ENCODE results near the gene WDR35.
A peak's percentile ranks its signal among the peaks of the same experiment; 100 is the strongest.

Gene WDR35

DNA sequence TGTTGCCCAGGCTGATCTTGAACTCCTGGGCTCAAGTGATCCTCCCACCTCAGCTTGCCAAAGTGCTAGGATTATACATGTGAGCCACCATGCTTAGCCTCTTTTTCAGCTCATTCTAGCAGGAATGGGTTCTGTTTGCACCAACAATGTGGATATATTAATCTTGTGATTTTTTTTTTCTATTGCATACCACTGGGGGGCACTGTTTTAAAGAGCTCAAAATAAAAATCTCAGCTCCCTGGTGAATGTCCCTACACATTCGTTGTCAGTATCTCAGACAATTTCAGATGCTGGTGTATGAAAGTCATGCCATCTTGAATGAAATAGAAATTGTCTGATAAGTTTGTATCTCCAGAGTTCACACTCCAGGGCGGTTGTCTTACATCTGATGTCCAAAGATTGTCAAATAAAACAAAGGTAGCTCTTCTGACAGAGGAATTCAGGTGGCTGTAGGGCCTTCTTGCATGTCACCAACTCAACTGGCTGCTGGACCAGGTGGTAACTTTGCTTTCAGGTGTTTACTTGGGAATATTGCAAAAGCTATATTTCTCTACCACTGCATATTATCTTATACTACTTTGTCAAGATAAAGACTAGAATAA is 25.7 kb upstream of the WDR35 start:
- Histone ChIP-seq H3K4me1 (ENCODE audit: low read length) (no peaks in the 10 kb centered on the region), H3K27me3 (replicated peaks; ENCODE audit: insufficient read depth, low read length) (peaks cover 30% of the 10 kb centered on the region), H3K27ac (ENCODE audit: low read length) (no peak overlapping the region), H3F3A (ENCODE audit: insufficient read depth, low read length) (no peaks in the 10 kb centered on the region), H3K79me2 (ENCODE audit: low read length) (no peaks in the 10 kb centered on the region), H4K20me1 (ENCODE audit: insufficient read depth, low read length) (no peaks in the 10 kb centered on the region), H3K4me2 (ENCODE audit: low read depth, low read length) (no peak overlapping the region), H3K36me3 (replicated peaks; ENCODE audit: insufficient read depth, low read length) (no peaks in the 10 kb centered on the region), H3K9me2 (replicated peaks; ENCODE audit: insufficient read depth, low read length) (no peaks in the 10 kb centered on the region), H3K9me3 (replicated peaks; ENCODE audit: insufficient read depth, low read length) (no peaks in the 10 kb centered on the region), H3K4me3 (ENCODE audit: low read length) (no peak overlapping the region), H2AFZ (ENCODE audit: low read length) (no peak overlapping the region; the same call in 1 of the 2 replicates), H3K9ac (ENCODE audit: low read length) (no peak overlapping the region)
- TF ChIP-seq EZH2phosphoT487 (IDR thresholded peaks at IDR 0.05; ENCODE audit: low read length), result no peak
- TF ChIP-seq, protein P1, sequence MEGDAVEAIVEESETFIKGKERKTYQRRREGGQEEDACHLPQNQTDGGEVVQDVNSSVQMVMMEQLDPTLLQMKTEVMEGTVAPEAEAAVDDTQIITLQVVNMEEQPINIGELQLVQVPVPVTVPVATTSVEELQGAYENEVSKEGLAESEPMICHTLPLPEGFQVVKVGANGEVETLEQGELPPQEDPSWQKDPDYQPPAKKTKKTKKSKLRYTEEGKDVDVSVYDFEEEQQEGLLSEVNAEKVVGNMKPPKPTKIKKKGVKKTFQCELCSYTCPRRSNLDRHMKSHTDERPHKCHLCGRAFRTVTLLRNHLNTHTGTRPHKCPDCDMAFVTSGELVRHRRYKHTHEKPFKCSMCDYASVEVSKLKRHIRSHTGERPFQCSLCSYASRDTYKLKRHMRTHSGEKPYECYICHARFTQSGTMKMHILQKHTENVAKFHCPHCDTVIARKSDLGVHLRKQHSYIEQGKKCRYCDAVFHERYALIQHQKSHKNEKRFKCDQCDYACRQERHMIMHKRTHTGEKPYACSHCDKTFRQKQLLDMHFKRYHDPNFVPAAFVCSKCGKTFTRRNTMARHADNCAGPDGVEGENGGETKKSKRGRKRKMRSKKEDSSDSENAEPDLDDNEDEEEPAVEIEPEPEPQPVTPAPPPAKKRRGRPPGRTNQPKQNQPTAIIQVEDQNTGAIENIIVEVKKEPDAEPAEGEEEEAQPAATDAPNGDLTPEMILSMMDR (IDR thresholded peaks at IDR 0.05; ENCODE audit: low read length), result peak; percentile 64
- no peak for TF ChIP-seq EZH2 (optimal IDR thresholded peaks at IDR 0.05; ENCODE audit: low read depth, low read length)
- peak; percentile 53 for DNase-seq

GRCh38 chr2:20013126-20013849 is 23.4 kb upstream of the WDR35 start:
- H3K79me2 ChIP-seq (ENCODE audit: low read length), result no peaks in the 10 kb centered on the region
- peak overlapping the region; percentile 60; the same call in 1 of the 2 replicates for H2AFZ ChIP-seq (ENCODE audit: low read length)
- peak overlapping the region; percentile 82; the same call in 1 of the 2 replicates for H3K4me2 ChIP-seq (ENCODE audit: low read depth, low read length)
- no peak overlapping the region for H3K9ac ChIP-seq (ENCODE audit: low read length)
- TF ChIP-seq EZH2 (optimal IDR thresholded peaks at IDR 0.05; ENCODE audit: low read depth, low read length) (no peak), EZH2phosphoT487 (IDR thresholded peaks at IDR 0.05; ENCODE audit: low read length) (no peak)
- TF ChIP-seq, protein P1 (IDR thresholded peaks at IDR 0.05; ENCODE audit: low read length), result no peak
- no peak overlapping the region for H3K4me3 ChIP-seq (ENCODE audit: low read length)
- H3K27me3 ChIP-seq (replicated peaks; ENCODE audit: insufficient read depth, low read length), result peaks cover 32% of the 10 kb centered on the region
- no peaks in the 10 kb centered on the region for H3F3A ChIP-seq (ENCODE audit: insufficient read depth, low read length)
- H4K20me1 ChIP-seq (ENCODE audit: insufficient read depth, low read length), result no peaks in the 10 kb centered on the region
- no peak overlapping the region for H3K27ac ChIP-seq (ENCODE audit: low read length)
- no peaks in the 10 kb centered on the region for H3K36me3 ChIP-seq (replicated peaks; ENCODE audit: insufficient read depth, low read length)
- no peaks in the 10 kb centered on the region for H3K4me1 ChIP-seq (ENCODE audit: low read length)
- no peaks in the 10 kb centered on the region for H3K9me2 ChIP-seq (replicated peaks; ENCODE audit: insufficient read depth, low read length)
- DNase-seq, result no peak
- no peaks in the 10 kb centered on the region for H3K9me3 ChIP-seq (replicated peaks; ENCODE audit: insufficient read depth, low read length)

DNA sequence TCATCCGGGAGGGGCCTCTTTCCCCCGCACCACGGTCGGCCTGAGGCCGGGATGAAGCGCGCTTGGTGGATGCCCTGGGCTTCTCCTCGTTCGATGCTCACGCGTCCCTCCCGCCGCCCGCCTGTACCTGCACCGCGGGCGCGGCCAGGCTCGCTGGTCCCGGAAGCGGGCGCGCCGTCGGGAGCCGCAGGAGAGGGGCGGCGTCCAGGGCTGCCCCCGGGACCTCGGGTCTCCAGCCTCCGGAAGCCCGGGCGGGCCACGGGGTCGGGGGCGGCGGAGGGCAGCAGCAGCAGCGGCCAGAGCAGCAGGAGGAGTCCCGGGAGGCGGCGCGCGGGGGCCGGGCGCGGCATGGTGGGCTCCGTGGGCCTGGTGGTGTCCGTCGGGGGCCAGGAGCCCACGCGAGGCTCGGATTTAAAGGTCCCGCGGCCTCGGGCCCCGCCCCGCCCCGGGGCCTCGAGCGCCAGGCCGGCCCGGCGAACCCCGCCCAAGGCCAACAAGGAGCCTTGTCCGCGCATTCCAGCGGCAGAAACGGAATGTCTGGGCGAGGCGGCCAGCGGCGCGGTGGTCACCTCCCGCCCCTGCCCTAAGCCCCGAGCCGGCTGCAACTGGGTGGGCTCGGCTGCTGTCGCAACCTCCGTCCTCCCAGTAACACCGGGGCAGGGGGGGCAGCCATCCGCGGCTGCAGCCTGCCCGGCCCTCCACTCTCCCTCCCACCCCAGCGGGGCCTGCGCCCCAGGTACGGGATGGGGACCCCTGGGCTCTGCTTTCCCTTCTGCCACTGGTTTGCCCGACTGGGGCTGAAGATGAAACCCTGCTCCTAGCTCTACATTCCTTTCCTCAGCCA is 22.6 kb upstream of the WDR35 start, which contains the start of gene MATN3:
MATN3 (minus strand) TSS at position 387 of the 844 bp plus-strand sequence; CDS start at position 350, 37 bp downstream.
- no peaks in the 10 kb centered on the region for H3K9me3 ChIP-seq (replicated peaks; ENCODE audit: insufficient read depth, low read length)
- no peaks in the 10 kb centered on the region for H3K4me1 ChIP-seq (ENCODE audit: low read length)
- no peaks in the 10 kb centered on the region for H3K79me2 ChIP-seq (ENCODE audit: low read length)
- H3F3A ChIP-seq (ENCODE audit: insufficient read depth, low read length), result no peaks in the 10 kb centered on the region
- no peaks in the 10 kb centered on the region for H3K36me3 ChIP-seq (replicated peaks; ENCODE audit: insufficient read depth, low read length)
- peak within 1 kb of the TSS; percentile 82 for H3K4me2 ChIP-seq (ENCODE audit: low read depth, low read length)
- no peak for DNase-seq
- H3K9me2 ChIP-seq (replicated peaks; ENCODE audit: insufficient read depth, low read length), result no peaks in the 10 kb centered on the region
- no peak within 1 kb of the TSS for H3K9ac ChIP-seq (ENCODE audit: low read length)
- peak within 1 kb of the TSS; percentile 51; the same call in 1 of the 2 replicates for H3K4me3 ChIP-seq (ENCODE audit: low read length)
- no peaks in the 10 kb centered on the region for H4K20me1 ChIP-seq (ENCODE audit: insufficient read depth, low read length)
- TF ChIP-seq, protein P1 (IDR thresholded peaks at IDR 0.05; ENCODE audit: low read length), result no peak
- TF ChIP-seq EZH2phosphoT487 (IDR thresholded peaks at IDR 0.05; ENCODE audit: low read length) (no peak), EZH2 (optimal IDR thresholded peaks at IDR 0.05; ENCODE audit: low read depth, low read length) (no peak)
- H3K27me3 ChIP-seq (replicated peaks; ENCODE audit: insufficient read depth, low read length), result peaks cover 32% of the 10 kb centered on the region
- H2AFZ ChIP-seq (ENCODE audit: low read length), result peak within 1 kb of the TSS; percentile 60; the same call in 1 of the 2 replicates
- no peak within 1 kb of the TSS for H3K27ac ChIP-seq (ENCODE audit: low read length)

Data from MM.1S (cell line).